ENCODE measurements around the gene METTL3. TPM values are rescaled to one million over a fixed set of nuclear protein-coding genes. Genes with fewer than 3 reads are reported as not detected.

Gene METTL3
- total RNA-seq, 1 donor from 2014 or later = 96.6 TPM

DNA sequence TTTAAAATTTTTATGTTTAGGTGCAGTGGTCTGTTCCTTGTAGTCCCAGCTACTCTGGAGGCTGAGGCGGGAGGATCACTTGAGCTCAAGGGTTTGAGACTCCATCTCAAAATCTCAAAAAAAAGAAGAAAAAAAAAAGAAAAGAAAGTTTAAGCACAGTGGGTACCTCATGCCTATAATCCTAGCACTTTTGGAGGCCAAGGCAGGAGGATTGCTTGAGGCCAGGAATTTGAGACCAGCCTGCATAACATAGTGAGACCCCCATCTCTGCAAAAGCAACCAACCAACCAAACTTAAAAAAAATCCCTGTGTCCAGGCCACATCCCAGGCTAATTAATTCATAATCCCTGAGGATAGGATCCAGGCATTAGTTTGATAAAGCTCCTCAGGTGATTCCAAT lies 18.4 kb upstream of the METTL3 start:
- peak overlapping the region; percentile 64 for H3K27ac Mint-ChIP-seq (ENCODE audit: unreplicated experiment)
- peaks cover 8% of the 10 kb centered on the region for H3K36me3 Mint-ChIP-seq (ENCODE audit: low read depth)
- peaks cover 61% of the 10 kb centered on the region for H3K4me1 Mint-ChIP-seq
- peak overlapping the region; percentile 65 for H3K4me3 Mint-ChIP-seq
- H3K27me3 Mint-ChIP-seq (ENCODE audit: low read depth) = peaks cover under 1% of the 10 kb centered on the region
- no peaks in the 10 kb centered on the region for H3K9me3 Mint-ChIP-seq
- TF ChIP-seq, protein P1, sequence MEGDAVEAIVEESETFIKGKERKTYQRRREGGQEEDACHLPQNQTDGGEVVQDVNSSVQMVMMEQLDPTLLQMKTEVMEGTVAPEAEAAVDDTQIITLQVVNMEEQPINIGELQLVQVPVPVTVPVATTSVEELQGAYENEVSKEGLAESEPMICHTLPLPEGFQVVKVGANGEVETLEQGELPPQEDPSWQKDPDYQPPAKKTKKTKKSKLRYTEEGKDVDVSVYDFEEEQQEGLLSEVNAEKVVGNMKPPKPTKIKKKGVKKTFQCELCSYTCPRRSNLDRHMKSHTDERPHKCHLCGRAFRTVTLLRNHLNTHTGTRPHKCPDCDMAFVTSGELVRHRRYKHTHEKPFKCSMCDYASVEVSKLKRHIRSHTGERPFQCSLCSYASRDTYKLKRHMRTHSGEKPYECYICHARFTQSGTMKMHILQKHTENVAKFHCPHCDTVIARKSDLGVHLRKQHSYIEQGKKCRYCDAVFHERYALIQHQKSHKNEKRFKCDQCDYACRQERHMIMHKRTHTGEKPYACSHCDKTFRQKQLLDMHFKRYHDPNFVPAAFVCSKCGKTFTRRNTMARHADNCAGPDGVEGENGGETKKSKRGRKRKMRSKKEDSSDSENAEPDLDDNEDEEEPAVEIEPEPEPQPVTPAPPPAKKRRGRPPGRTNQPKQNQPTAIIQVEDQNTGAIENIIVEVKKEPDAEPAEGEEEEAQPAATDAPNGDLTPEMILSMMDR (conservative IDR thresholded peaks at IDR 0.05) = no peak
- DNase-seq (ENCODE audit: low read depth, low spot score) = no peak

DNA sequence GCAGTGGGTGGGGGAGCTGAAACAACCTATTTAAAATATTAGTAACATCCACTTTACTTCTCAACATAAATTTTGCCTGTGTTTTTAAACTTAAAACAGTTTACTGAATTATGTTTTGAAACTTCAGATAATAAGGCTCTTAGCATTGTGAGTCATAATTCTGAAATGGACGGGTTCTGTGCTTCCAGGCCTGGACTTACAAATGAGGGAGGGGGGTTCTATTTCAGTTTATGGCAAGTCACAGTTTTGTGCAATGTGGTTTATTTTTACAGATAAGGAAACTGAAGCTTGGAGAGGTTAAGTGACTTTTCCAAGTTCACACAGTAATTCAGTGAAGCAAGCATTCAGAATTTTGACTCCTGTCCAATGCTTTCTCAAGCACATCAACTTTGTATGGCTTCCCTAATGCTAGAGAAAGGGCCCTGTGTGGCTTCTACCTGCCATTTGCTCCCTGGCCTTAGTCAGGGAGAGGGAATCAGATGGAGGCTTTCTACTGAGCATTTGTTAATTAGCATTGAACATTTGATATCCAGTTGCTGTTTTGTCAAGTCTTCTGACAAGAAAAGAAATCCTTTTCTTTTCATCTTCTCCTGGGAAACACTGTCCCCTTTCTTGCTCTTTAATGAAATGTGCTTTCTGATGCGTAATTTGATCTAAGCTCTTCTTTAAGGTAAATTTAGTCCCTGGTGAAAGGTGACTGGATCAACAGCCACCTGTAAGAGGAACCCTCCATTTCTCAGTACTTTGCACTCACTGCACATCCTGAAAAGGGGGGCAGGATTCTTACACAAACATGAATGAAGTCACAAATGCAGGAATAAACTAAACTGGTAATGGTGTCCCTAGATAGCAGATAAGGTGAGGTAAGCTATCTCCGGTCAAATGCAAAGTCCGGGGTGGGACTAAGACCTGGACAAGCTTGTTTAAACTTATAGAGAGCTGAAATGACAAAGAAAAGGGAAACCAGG lies 17.5 kb upstream of the METTL3 start:
- Mint-ChIP-seq H3K36me3 (ENCODE audit: low read depth) (peaks cover 12% of the 10 kb centered on the region), H3K27me3 (ENCODE audit: low read depth) (no peaks in the 10 kb centered on the region), H3K4me3 (peak overlapping the region; percentile 65), H3K27ac (ENCODE audit: unreplicated experiment) (peak overlapping the region; percentile 50), H3K4me1 (peaks cover 59% of the 10 kb centered on the region), H3K9me3 (no peaks in the 10 kb centered on the region)
- no peak for DNase-seq (ENCODE audit: low read depth, low spot score)
- TF ChIP-seq, protein P1 (conservative IDR thresholded peaks at IDR 0.05) = no peak

DNA sequence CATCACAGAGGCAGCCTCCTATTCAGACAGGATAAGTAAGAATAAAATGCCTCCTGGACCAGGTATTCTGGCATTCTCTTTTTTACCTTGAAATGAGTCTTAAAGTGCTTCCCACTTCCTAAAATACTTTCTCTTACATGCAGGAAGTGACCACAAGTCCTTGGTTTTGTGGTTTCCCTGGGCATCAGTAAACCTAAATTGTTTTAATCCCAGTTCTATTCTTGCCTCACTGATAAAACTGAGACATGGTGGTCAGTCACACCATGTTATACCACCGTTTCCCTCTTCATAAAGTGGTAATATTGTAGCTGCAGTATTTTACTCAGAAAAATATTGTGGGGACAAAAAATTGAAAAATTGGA lies 16.2 kb upstream of the METTL3 start:
- H3K27me3 Mint-ChIP-seq (ENCODE audit: low read depth) = no peaks in the 10 kb centered on the region
- H3K36me3 Mint-ChIP-seq (ENCODE audit: low read depth) = peaks cover 23% of the 10 kb centered on the region
- H3K9me3 Mint-ChIP-seq = no peaks in the 10 kb centered on the region
- peak overlapping the region; percentile 93 for H3K4me3 Mint-ChIP-seq
- no peak for DNase-seq (ENCODE audit: low read depth, low spot score)
- H3K27ac Mint-ChIP-seq (ENCODE audit: unreplicated experiment) = peak overlapping the region; percentile 66
- H3K4me1 Mint-ChIP-seq = peaks cover 63% of the 10 kb centered on the region
- TF ChIP-seq, protein P1 (conservative IDR thresholded peaks at IDR 0.05) = no peak

DNA sequence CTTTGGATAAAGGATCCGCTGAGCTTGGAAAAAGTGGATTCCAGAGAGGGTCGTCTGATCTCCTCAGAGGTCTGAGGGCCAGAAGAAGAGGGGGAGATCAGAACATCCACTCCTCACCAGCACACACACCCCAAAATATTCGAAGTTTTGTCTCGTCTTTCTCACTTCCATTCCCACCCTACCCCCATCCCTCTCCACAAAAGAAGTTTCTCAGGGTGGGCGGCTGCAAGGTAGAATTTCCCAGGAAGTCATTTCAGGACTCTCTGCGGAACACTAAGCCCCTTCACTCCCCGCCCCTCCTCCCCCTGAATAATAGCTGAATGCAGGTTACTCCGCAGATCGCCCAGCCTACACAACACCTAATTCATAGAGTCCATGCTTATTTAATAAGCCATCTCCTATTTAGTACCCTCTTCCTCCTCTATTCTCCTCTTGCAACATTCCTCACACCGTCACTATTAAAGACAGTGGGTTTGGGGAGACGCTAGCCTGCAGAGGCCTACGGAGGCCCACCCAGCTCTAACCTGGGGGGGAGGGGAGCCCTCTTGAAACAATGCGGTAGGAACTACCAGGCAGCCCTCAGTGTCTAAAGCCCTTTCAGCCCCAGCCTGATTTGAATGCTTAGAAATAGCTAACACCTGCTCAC lies 15.7 kb upstream of the METTL3 start:
- Mint-ChIP-seq H3K27me3 (ENCODE audit: low read depth) (no peaks in the 10 kb centered on the region), H3K36me3 (ENCODE audit: low read depth) (peaks cover 28% of the 10 kb centered on the region), H3K27ac (ENCODE audit: unreplicated experiment) (peak overlapping the region; percentile 66), H3K4me3 (peak overlapping the region; percentile 93), H3K9me3 (no peaks in the 10 kb centered on the region), H3K4me1 (peaks cover 65% of the 10 kb centered on the region)
- DNase-seq (ENCODE audit: low read depth, low spot score) = no peak
- TF ChIP-seq, protein P1 (conservative IDR thresholded peaks at IDR 0.05) = no peak

DNA sequence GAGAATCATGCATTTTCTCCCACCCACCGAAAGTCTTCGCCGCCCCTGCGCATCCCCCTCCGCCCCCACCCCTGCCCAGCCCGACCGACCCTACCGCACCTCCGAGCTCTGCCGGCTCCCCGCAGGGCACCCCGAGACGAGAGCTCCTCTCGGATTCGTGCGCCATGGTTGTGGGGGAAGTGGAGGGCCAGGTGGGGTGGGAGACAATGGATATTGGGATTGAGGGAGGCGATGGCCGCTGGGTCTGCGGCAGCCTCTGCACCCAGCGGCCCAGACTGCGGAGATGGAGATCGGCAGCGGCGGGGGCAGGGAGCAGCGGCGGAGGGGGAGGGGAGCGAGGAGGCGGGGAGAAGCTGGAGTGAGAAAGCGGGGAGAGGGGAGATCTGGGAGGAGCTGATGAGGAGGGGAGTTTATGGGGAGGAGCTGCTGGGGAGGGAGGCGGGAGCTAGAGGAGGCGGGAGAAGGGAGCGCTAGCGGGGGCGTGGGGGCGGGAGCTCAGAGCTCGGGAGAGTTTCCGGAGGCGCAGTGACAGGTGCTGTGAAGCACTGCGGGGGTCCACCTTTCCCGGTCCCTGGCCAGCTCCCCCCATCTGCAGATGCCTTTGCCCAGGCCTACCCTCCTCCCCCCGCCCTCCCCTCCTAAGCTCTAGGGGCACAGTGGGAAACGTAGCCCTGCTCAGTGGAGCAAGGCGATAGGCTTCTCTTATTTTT lies 15.0 kb upstream of the METTL3 start, which contains the start of gene SALL2:
SALL2 (minus strand) TSS at position 385 of the 710 bp plus-strand sequence; CDS start at position 166, 219 bp downstream.
- H3K27ac Mint-ChIP-seq (ENCODE audit: unreplicated experiment) = peak within 1 kb of the TSS; percentile 81
- DNase-seq (ENCODE audit: low read depth, low spot score) = peak; percentile 76
- peak within 1 kb of the TSS; percentile 93 for H3K4me3 Mint-ChIP-seq
- no peaks in the 10 kb centered on the region for H3K9me3 Mint-ChIP-seq
- H3K4me1 Mint-ChIP-seq = peaks cover 70% of the 10 kb centered on the region
- no peaks in the 10 kb centered on the region for H3K27me3 Mint-ChIP-seq (ENCODE audit: low read depth)
- H3K36me3 Mint-ChIP-seq (ENCODE audit: low read depth) = peaks cover 29% of the 10 kb centered on the region
- TF ChIP-seq, protein P1 (conservative IDR thresholded peaks at IDR 0.05) = no peak
